Esophagus (tissue), 2 donors: ENCODE results near the gene LGALS9C. TPM values are rescaled to one million over a fixed set of nuclear protein-coding genes. Genes with fewer than 3 reads are reported as not detected.
"Not testable (repeated sequence)": the region's sequence is repeated elsewhere in the genome, so short reads cannot be mapped to it uniquely, and the experiment has no call there.

Source experiments
- H3K27ac ChIP-seq, 2 donors: one replicate each; pipeline ENCODE4 v1.5.1; 2013; ENCODE audit warnings: low read depth in 2 of 2, mild to moderate bottlenecking in 2 of 2, inconsistent platforms in 1 of 2, low read length in 1 of 2, moderate library complexity in 1 of 2
- H3K27me3 ChIP-seq, 2 donors: one replicate each; pipeline ENCODE4 v1.6.1; 2013; ENCODE audit warnings: low read length in 2 of 2, control low read depth in 1 of 2, mild to moderate bottlenecking in 1 of 2; ENCODE audit not compliant: insufficient read depth in 2 of 2, control insufficient read depth in 1 of 2
- H3K36me3 ChIP-seq, 2 donors: one replicate each; pipeline ENCODE4 v1.6.1; 2013; ENCODE audit warnings: low read length in 1 of 2; ENCODE audit not compliant: control insufficient read depth in 2 of 2, insufficient read depth in 2 of 2
- H3K4me1 ChIP-seq, 2 donors: one replicate each; pipeline ENCODE4 v1.6.1; 2013; ENCODE audit warnings: low read length in 1 of 2; ENCODE audit not compliant: control insufficient read depth in 2 of 2, insufficient read depth in 2 of 2
- H3K4me3 ChIP-seq, 2 donors: one replicate each; pipeline ENCODE4 v1.5.1; 2013; ENCODE audit warnings: low read length in 2 of 2, mild to moderate bottlenecking in 2 of 2, low read depth in 1 of 2, moderate library complexity in 1 of 2
- H3K9me3 ChIP-seq, 2 donors: one replicate each; pipeline ENCODE4 v1.6.1; 2013; ENCODE audit warnings: mild to moderate bottlenecking in 2 of 2, low read depth in 1 of 2, low read length in 1 of 2, moderate library complexity in 1 of 2; ENCODE audit not compliant: control insufficient read depth in 2 of 2, insufficient read depth in 1 of 2
- WGBS, 2 donors: extraction: QIAGEN DNeasy Blood & Tissue Kit; methylation state at CpG; one replicate each; pipeline ENCODE4 v1.1.7; 2013; 5-methylcytosine and 5-hydroxymethylcytosine counted together
- polyA plus RNA-seq, 2 donors: library from polyadenylated mRNA; stranded (reverse); fragments of 200-250 nt; gene quantifications; one replicate each; pipeline ENCODE4 v1.2.3, GENCODE V29; 2013
- donor health status: healthy with polysubstance abuse.
- donor health status: Bipolar disorder and iron deficiency.

Gene LGALS9C
- polyA plus RNA-seq, 2 donors: 13.4 to 28.2 TPM

- H3K4me3 ChIP-seq, H3K36me3 ChIP-seq, H3K27me3 ChIP-seq, H3K9me3 ChIP-seq, H3K4me1 ChIP-seq, H3K27ac ChIP-seq: not testable (repeated sequence)
- WGBS, 2 donors: 79 to 86% methylated on average over 7 of the region's 9 CpGs
Measured at GRCh38 chr17:18525015-18525414, 48.4 kb downstream of the LGALS9C start.

- not testable (repeated sequence) for H3K4me1 ChIP-seq, H3K27me3 ChIP-seq, H3K9me3 ChIP-seq, H3K27ac ChIP-seq, H3K4me3 ChIP-seq, H3K36me3 ChIP-seq
- 88 to 90% methylated on average over 5 to 9 of the region's 12 CpGs for WGBS, 2 donors
Measured at GRCh38 chr17:18526168-18526800, 49.7 kb downstream of the LGALS9C start.

GRCh38 chr17:18527354-18527753 is 50.8 kb downstream of the LGALS9C start:
- not testable (repeated sequence) for H3K36me3 ChIP-seq, H3K9me3 ChIP-seq, H3K4me3 ChIP-seq, H3K27ac ChIP-seq, H3K27me3 ChIP-seq, H3K4me1 ChIP-seq
- 70 to 76% methylated on average over 7 to 8 of the region's 8 CpGs for WGBS, 2 donors

GRCh38 chr17:18528435-18528834 is 51.8 kb downstream of the LGALS9C start:
- H3K27ac ChIP-seq, H3K9me3 ChIP-seq, H3K36me3 ChIP-seq, H3K4me1 ChIP-seq, H3K4me3 ChIP-seq, H3K27me3 ChIP-seq: not testable (repeated sequence)
- 60 to 75% methylated on average over 1 to 4 of the region's 6 CpGs for WGBS, 2 donors

GRCh38 chr17:18528899-18529500 is 52.4 kb downstream of the LGALS9C start:
- not testable (repeated sequence) for H3K27me3 ChIP-seq, H3K27ac ChIP-seq, H3K9me3 ChIP-seq, H3K36me3 ChIP-seq, H3K4me1 ChIP-seq, H3K4me3 ChIP-seq
- WGBS, 2 donors: 69 to 82% methylated on average over 3 to 4 of the region's 4 CpGs

GRCh38 chr17:18530405-18530804 is 53.8 kb downstream of the LGALS9C start:
- not testable (repeated sequence) for H3K4me1 ChIP-seq, H3K4me3 ChIP-seq, H3K9me3 ChIP-seq, H3K27ac ChIP-seq, H3K36me3 ChIP-seq, H3K27me3 ChIP-seq

- not testable (repeated sequence) for H3K4me1 ChIP-seq, H3K36me3 ChIP-seq, H3K27me3 ChIP-seq, H3K4me3 ChIP-seq, H3K9me3 ChIP-seq, H3K27ac ChIP-seq
- WGBS, 2 donors: 47 to 53% methylated on average over 3 to 5 of the region's 5 CpGs
Measured at GRCh38 chr17:18542234-18542633, 65.6 kb downstream of the LGALS9C start.

GRCh38 chr17:18542907-18543306 is 66.3 kb downstream of the LGALS9C start:
- H3K4me1 ChIP-seq, H3K27ac ChIP-seq, H3K36me3 ChIP-seq, H3K27me3 ChIP-seq, H3K9me3 ChIP-seq, H3K4me3 ChIP-seq: not testable (repeated sequence)
- 42 to 60% methylated on average over 3 to 4 of the region's 5 CpGs for WGBS, 2 donors

Other genes starting within 250 kb of the LGALS9C start
- 100 to 1,000 TPM; 218 to 258 TPM for gene FLII, start 218.1 kb upstream of the LGALS9C start, polyA plus RNA-seq
- gene MIEF2, start 216.1 kb upstream of the LGALS9C start, polyA plus RNA-seq: 10 to 100 TPM in 1 of 2 donors, 1 to 10 TPM in 1; 7.6 to 11.4 TPM
- 10 to 100 TPM in 1 of 2 donors, 1 to 10 TPM in 1; 9.4 to 14.6 TPM for gene TOP3A, start 161.8 kb upstream of the LGALS9C start, polyA plus RNA-seq
- gene SMCR8, start 161.5 kb upstream of the LGALS9C start, polyA plus RNA-seq: 1 to 10 TPM; 3.2 to 3.6 TPM
- gene SHMT1, start 113.2 kb upstream of the LGALS9C start, polyA plus RNA-seq: 10 to 100 TPM; 70.8 to 73.6 TPM
- 10 to 100 TPM; 14.4 to 21.5 TPM for gene EVPLL, start 99.0 kb upstream of the LGALS9C start, polyA plus RNA-seq
- gene TBC1D28, start 167.6 kb downstream of the LGALS9C start, polyA plus RNA-seq: not detected
- under 1 TPM; 0.28 to 0.33 TPM for gene FOXO3B, start 205.5 kb downstream of the LGALS9C start, polyA plus RNA-seq